A673 (cell line): Measurements from ENCODE around the gene TDRKH.

Experiments used
- CTCF ChIP-seq: fragments of 300-800, 200-600 bp; sonication (generic); conservative IDR thresholded peaks from 2 replicates; pipeline ENCODE4 v1.5.1; 2017; ENCODE audit warnings: low read depth, mild to moderate bottlenecking, antibody characterized with exemption, low read length, moderate library complexity, mixed read lengths
- EZH2 ChIP-seq: fragments of 200-600 bp; sonication (generic); IDR thresholded peaks from 2 replicates; pipeline ENCODE4 v1.6.1; 2017; ENCODE audit warnings: borderline replicate concordance, low read depth, mild to moderate bottlenecking, mixed read lengths, antibody characterized with exemption, low read length; ENCODE audit not compliant: poor library complexity, severe bottlenecking

- TF ChIP-seq EZH2: no peak
- no peak for TF ChIP-seq CTCF
Measured at GRCh38 chr1:151777317-151777716, 13.0 kb downstream of the TDRKH start.
